Measurements from ENCODE around the gene IL18R1. TPM values are rescaled to one million over a fixed set of nuclear protein-coding genes. Genes with fewer than 3 reads are reported as not detected.

Gene IL18R1
- total and polyA plus RNA-seq, 11 donors, result 0.50 to 4.3 (median 1.8) TPM

DNA sequence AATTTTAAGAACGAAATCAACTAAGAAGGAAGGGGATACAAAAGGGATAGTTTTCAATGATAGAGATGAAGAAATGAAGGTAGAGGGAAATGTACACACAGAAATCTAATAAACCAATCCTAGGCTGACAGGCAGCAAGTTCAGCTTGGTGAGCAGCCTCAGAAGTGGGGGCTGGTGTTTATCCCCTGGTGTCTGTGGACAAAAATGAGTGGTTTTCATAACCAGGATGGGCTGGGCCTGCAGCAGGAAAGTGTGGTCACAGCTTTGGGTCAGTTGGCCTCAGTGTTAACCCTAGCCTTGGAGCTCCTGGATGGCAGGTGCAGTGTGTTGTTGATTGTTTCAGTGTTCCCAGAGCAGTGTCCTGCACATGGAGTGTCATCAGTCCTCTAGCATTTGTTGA lies 14.3 kb downstream of the IL18R1 start:
- no peak for DNase-seq
- Histone ChIP-seq H3K4me3 (no peak overlapping the region), H3K9me3 (peaks cover 0 to 21% (median 14%) of the 10 kb centered on the region in 12 donors), H3K4me1 (no peaks in the 10 kb centered on the region), H3K27ac (no peak overlapping the region), H3K27me3 (no peaks in the 10 kb centered on the region), H3K36me3 (peaks cover 0 to 7% (median 0%) of the 10 kb centered on the region in 9 donors)
- 89 to 98% (median 91%) methylated on average over 1 of the region's 1 CpG for WGBS, 4 donors
- no peak for TF ChIP-seq POLR2A (IDR thresholded peaks at IDR 0.05)
- TF ChIP-seq, protein P1, sequence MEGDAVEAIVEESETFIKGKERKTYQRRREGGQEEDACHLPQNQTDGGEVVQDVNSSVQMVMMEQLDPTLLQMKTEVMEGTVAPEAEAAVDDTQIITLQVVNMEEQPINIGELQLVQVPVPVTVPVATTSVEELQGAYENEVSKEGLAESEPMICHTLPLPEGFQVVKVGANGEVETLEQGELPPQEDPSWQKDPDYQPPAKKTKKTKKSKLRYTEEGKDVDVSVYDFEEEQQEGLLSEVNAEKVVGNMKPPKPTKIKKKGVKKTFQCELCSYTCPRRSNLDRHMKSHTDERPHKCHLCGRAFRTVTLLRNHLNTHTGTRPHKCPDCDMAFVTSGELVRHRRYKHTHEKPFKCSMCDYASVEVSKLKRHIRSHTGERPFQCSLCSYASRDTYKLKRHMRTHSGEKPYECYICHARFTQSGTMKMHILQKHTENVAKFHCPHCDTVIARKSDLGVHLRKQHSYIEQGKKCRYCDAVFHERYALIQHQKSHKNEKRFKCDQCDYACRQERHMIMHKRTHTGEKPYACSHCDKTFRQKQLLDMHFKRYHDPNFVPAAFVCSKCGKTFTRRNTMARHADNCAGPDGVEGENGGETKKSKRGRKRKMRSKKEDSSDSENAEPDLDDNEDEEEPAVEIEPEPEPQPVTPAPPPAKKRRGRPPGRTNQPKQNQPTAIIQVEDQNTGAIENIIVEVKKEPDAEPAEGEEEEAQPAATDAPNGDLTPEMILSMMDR (IDR thresholded peaks at IDR 0.05), result no peak
- intact Hi-C loops (cut with DNase I), result no loop called here
- ATAC-seq, result no peak

DNA sequence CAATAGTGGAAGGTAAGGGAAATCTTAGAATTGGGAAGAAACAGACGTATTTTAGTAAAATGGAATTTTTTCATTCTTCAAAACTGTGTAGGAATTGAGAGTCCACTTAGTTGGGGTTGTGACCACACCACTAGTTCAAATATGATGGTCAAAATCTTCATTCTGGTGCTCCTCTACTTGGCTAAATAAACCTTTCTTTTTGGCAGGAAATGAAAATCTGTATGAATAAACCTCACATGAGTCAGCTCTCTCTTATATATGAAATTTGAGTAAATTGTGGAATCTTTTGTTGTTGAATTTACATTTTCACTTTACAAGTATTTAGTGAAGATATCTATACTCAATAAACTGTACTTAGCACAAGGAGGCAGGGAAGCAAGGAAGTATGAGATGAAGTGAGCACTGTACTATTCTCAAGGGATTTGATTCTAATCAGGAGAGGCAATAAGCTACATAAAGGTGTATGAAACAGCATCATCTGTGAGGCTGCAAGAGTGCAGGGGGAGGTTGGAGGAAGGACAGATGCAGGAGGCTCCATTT lies 20.5 kb downstream of the IL18R1 start:
- Histone ChIP-seq H3K4me1 (no peaks in the 10 kb centered on the region), H3K4me3 (no peak overlapping the region), H3K27ac (no peak overlapping the region), H3K36me3 (no peaks in the 10 kb centered on the region), H3K27me3 (no peaks in the 10 kb centered on the region), H3K9me3 (no peaks in the 10 kb centered on the region)
- TF ChIP-seq POLR2A (IDR thresholded peaks at IDR 0.05), result no peak
- TF ChIP-seq, protein P1 (IDR thresholded peaks at IDR 0.05), result no peak
- 76 to 87% (median 78%) methylated on average over 1 of the region's 1 CpG for WGBS, 4 donors
- intact Hi-C loops (cut with DNase I), result no loop called here
- DNase-seq, result no peak
- no peak for ATAC-seq

- Histone ChIP-seq H3K4me3 (no peak overlapping the region), H3K36me3 (peaks cover 0 to 29% (median 0%) of the 10 kb centered on the region in 9 donors), H3K9me3 (peaks cover 0 to 39% (median 19%) of the 10 kb centered on the region in 12 donors), H3K27me3 (no peaks in the 10 kb centered on the region), H3K4me1 (no peaks in the 10 kb centered on the region), H3K27ac (no peak overlapping the region)
- ATAC-seq (no peak), DNase-seq (no peak)
- TF ChIP-seq, protein P1 (IDR thresholded peaks at IDR 0.05), result no peak
- TF ChIP-seq POLR2A (IDR thresholded peaks at IDR 0.05), result no peak
- intact Hi-C loops (cut with DNase I), result no loop called here
These were observed 28.1 kb downstream of the IL18R1 start for GRCh38 chr2:102383722-102384121.

- WGBS, 4 donors, result 79 to 93% (median 85%) methylated on average over 1 of the region's 1 CpG
- intact Hi-C loops (cut with DNase I), result no loop called here
- TF ChIP-seq POLR2A (IDR thresholded peaks at IDR 0.05), result no peak
- TF ChIP-seq, protein P1 (IDR thresholded peaks at IDR 0.05), result no peak
These were observed 29.9 kb downstream of the IL18R1 start for GRCh38 chr2:102385522-102385921.

More at GRCh38 chr2:102385522-102385921, 29.9 kb downstream of the IL18R1 start:
- Histone ChIP-seq H3K27ac (no peak overlapping the region), H3K4me1 (no peaks in the 10 kb centered on the region), H3K36me3 (peaks cover 0 to 29% (median 0%) of the 10 kb centered on the region in 9 donors), H3K4me3 (no peak overlapping the region), H3K9me3 (peaks cover 0 to 39% (median 19%) of the 10 kb centered on the region in 12 donors), H3K27me3 (no peaks in the 10 kb centered on the region)
- no peak for ATAC-seq
- DNase-seq, result no peak
